PC-3 (cell line): ENCODE results near the gene HOXD3. TPM values are rescaled to one million over a fixed set of nuclear protein-coding genes. Genes with fewer than 3 reads are reported as not detected.

ENCODE experiments used
- ATAC-seq: fragments of 200-7000 bp; cut with Tn5 transposase; 2 replicates; pipeline ENCODE4 v1.9.1; 2020; ENCODE audit warnings: mild to moderate bottlenecking, moderate library complexity
- BruUV-seq: library from RNA; stranded (reverse); fragments of 400-500 nt; replicated peaks from 2 replicates; lab custom pipeline; 2021; lab: Mats Ljungman, UMichigan
- CTCF ChIA-PET: fragments of 300-600 bp; sonication (Branson Sonifier 250); formaldehyde crosslinking; loops from one replicate; lab custom pipeline; 2022; ENCODE audit warnings: antibody characterized with exemption; lab: Charles Lee
- POLR2A ChIA-PET: fragments of 300-600 bp; sonication (Branson Sonifier 250); formaldehyde crosslinking; loops from one replicate; lab custom pipeline; 2022; ENCODE audit warnings: antibody characterized with exemption; ENCODE audit not compliant: unreplicated experiment; lab: Charles Lee
- DNase-seq: peaks from one replicate; pipeline ENCODE4 v3.0.0-alpha.2; 2015
- H2AFZ ChIP-seq: fragments of 300-600 bp; sonication (generic); 2 replicates; pipeline ENCODE4 v1.6.0; 2016; ENCODE audit warnings: antibody characterized with exemption, low read length
- H3F3A ChIP-seq: fragments of 300-600 bp; sonication (generic); one replicate; pipeline ENCODE4 v1.6.0; 2017; ENCODE audit warnings: antibody characterized with exemption, low read length, control low read depth, mild to moderate bottlenecking; ENCODE audit not compliant: unreplicated experiment
- H3K27ac ChIP-seq: fragments of 300-600 bp; sonication (generic); 2 replicates; pipeline ENCODE4 v1.5.1; 2016; ENCODE audit warnings: mild to moderate bottlenecking, low read length
- H3K27me3 ChIP-seq: fragments of 300-600 bp; sonication (generic); 2 replicates; pipeline ENCODE4 v1.6.1; 2016; ENCODE audit warnings: low read length, mixed read lengths
- H3K36me3 ChIP-seq: fragments of 300-600 bp; sonication (generic); 2 replicates; pipeline ENCODE4 v1.6.1; 2016; ENCODE audit warnings: low read depth, mixed run types, low read length, mixed read lengths
- H3K4me1 ChIP-seq: fragments of 300-600 bp; sonication (generic); 2 replicates; pipeline ENCODE4 v1.5.1; 2016; ENCODE audit warnings: low read length; ENCODE audit not compliant: insufficient read depth
- H3K4me2 ChIP-seq: fragments of 300-600 bp; sonication (generic); 2 replicates; pipeline ENCODE4 v1.6.0; 2016; ENCODE audit warnings: low read length
- H3K4me3 ChIP-seq: fragments of 300-600 bp; sonication (generic); 2 replicates; pipeline ENCODE4 v1.5.1; 2016; ENCODE audit warnings: mild to moderate bottlenecking, low read length, mixed read lengths
- H3K79me2 ChIP-seq: fragments of 300-600 bp; sonication (generic); 2 replicates; pipeline ENCODE4 v1.6.1; 2017; ENCODE audit warnings: low read length, mixed read lengths
- H3K9ac ChIP-seq: fragments of 300-600 bp; sonication (generic); 2 replicates; pipeline ENCODE4 v1.6.0; 2016; ENCODE audit warnings: mild to moderate bottlenecking, low read length
- H3K9me2 ChIP-seq: fragments of 300-600 bp; sonication (generic); replicated peaks from 2 replicates; pipeline ENCODE4 v1.6.1; 2016; ENCODE audit warnings: mixed run types, low read length, mixed read lengths
- H3K9me3 ChIP-seq: fragments of 300-600 bp; sonication (generic); 2 replicates; pipeline ENCODE4 v1.6.1; 2016; ENCODE audit warnings: low read length, mixed read lengths
- H4K20me1 ChIP-seq: fragments of 300-600 bp; sonication (generic); 2 replicates; pipeline ENCODE4 v1.6.1; 2016; ENCODE audit warnings: low read length, mixed read lengths
- EZH2 ChIP-seq: fragments of 300-600 bp; sonication (generic); IDR thresholded peaks from one replicate; pipeline ENCODE4 v1.6.1; 2017; ENCODE audit warnings: antibody characterized with exemption, mild to moderate bottlenecking, low read length; ENCODE audit not compliant: unreplicated experiment
- EZH2phosphoT487 ChIP-seq: fragments of 300-600 bp; sonication (generic); IDR thresholded peaks from 2 replicates; pipeline ENCODE4 v1.6.1; 2018; ENCODE audit warnings: mild to moderate bottlenecking, antibody characterized with exemption, low read length, borderline replicate concordance
- intact Hi-C: fragments of 100-400 bp; cut with micrococcal nuclease; formaldehyde crosslinking; loops from 2 replicates; pipeline ENCODE4 v1.9.0; 2023
- total RNA-seq: library from RNA; depleted of rRNA; stranded (reverse); fragments of >200 nt; gene quantifications from 2 replicates; pipeline ENCODE4 v1.2.3, GENCODE V29; 2014
- TF ChIP-seq, protein P1 (sequence below): fragments of 300-600 bp; sonication (generic); conservative IDR thresholded peaks from 2 replicates; pipeline ENCODE4 v1.5.1; 2017; ENCODE audit warnings: antibody characterized with exemption, low read depth, mild to moderate bottlenecking, low read length

HOXD3 gene
- total RNA-seq, 1 experiment from 2014 or later, result 4.4 TPM

DNA sequence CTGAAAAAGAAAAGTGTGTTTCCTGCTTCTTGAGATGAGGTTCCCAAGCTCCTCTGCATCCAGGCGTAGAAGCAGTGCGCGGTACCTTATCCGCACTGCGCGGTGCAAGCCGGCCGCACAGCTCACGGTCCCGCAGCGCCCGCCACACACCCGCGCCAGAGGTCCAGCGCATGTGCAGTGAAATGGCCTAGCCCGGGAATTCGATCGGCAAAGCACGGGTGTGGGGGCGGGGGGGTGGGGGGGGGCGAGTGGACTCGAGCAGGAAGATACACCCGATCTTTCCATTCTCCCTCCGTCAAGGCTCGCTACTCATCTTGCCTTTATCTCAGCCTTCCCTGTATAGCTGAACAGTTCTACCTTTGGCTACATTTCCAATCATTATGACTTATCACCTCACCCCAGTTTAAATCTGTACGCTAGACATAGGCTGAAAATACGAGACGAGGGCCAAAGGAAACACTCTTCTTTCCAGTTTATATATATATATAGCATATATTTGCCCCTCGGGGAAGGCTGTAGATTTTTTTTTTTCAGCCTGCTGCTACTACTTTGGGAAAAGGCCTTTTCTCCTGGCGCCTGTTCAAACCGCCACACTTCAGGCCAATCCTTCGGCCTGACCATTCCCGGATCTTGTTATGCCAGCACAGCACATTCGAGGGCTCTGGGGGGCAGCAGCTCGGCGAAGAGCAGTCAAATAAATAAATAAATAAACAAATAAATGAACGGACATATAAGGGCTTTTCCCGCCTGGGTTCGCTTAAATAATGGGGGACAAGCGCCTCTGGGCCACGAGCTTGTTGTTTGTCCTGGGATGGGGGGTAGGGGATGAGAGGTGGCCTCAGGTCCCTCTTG lies 17.2 kb upstream of the HOXD3 start:
- DNase-seq, result no peak
- ChIA-PET CTCF (interaction anchor here (0.6 to 2.1 kb wide), 12 partner anchors 192 to 1584 kb away, joined by 3 to 52 read pairs (median 9); no protein-coding TSS in a partner anchor), POLR2A (interaction anchor here (0.6 kb wide), 1 partner anchor 308 kb away, joined by 13 read pairs; no protein-coding TSS in a partner anchor)
- no peak for TF ChIP-seq EZH2phosphoT487
- no peak for TF ChIP-seq EZH2
- TF ChIP-seq, protein P1, sequence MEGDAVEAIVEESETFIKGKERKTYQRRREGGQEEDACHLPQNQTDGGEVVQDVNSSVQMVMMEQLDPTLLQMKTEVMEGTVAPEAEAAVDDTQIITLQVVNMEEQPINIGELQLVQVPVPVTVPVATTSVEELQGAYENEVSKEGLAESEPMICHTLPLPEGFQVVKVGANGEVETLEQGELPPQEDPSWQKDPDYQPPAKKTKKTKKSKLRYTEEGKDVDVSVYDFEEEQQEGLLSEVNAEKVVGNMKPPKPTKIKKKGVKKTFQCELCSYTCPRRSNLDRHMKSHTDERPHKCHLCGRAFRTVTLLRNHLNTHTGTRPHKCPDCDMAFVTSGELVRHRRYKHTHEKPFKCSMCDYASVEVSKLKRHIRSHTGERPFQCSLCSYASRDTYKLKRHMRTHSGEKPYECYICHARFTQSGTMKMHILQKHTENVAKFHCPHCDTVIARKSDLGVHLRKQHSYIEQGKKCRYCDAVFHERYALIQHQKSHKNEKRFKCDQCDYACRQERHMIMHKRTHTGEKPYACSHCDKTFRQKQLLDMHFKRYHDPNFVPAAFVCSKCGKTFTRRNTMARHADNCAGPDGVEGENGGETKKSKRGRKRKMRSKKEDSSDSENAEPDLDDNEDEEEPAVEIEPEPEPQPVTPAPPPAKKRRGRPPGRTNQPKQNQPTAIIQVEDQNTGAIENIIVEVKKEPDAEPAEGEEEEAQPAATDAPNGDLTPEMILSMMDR, result no peak
- Histone ChIP-seq H3K4me3 (peak overlapping the region; percentile 75), H3K79me2 (peaks cover 21% of the 10 kb centered on the region), H2AFZ (peak overlapping the region; percentile 74; the same call in 1 of the 2 replicates), H4K20me1 (no peaks in the 10 kb centered on the region), H3K36me3 (no peaks in the 10 kb centered on the region), H3K27ac (no peak overlapping the region), H3K4me1 (peaks cover 17% of the 10 kb centered on the region), H3K27me3 (no peaks in the 10 kb centered on the region), H3F3A (no peaks in the 10 kb centered on the region), H3K4me2 (peak overlapping the region; percentile 84), H3K9me2 (no peaks in the 10 kb centered on the region), H3K9me3 (no peaks in the 10 kb centered on the region), H3K9ac (peak overlapping the region; percentile 69; the same call in 1 of the 2 replicates)
- ATAC-seq, result no peak
- intact Hi-C loops, result loop anchor here (1.0 to 5.0 kb wide), 5 partner anchors 187 to 512 kb away; no protein-coding TSS in a partner anchor
- no TSS peak for BruUV-seq

DNA sequence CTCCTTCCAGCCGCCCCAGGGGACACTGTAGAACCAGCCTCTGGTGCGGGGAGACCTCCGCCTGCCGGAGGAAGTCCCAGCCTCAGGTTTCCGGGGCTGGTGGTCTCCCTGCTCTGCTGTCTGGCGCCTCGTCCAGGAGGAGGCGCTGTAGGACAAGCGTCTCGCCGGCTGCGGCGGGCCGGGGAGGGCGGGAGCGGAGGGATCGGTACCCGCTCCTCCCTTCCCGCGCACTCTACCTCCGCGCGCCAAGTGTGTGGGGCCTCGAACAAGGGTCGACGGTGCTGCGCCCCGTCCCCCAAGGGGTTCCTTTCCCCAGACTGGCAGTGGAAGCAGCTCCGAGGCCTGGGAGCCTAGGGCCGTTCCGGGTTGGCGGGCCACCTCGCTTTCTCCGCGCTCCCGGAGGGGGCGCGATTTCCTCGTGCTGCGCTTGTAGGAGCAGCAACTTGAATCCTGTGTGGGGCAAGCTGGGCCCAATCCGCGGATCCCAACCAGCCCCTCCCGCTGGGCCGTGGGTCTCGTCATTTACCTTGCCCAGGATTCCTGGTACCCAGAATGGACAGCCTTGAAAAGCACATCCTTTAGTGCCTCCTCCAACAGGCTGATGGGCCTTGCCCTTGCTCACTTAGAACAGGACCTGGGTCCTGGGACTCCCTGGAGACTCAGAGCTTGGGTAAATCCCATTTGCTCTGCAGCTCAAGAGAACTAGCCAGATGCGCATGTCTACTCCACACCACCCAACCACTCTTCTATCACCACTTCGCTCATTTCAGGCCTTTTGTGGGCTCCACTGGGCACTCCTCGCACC lies 16.4 kb upstream of the HOXD3 start:
- ChIA-PET POLR2A (interaction anchor here (0.6 kb wide), 1 partner anchor 307 kb away, joined by 13 read pairs; no protein-coding TSS in a partner anchor), CTCF (interaction anchor here (0.6 to 2.1 kb wide), 15 partner anchors 40 to 1583 kb away, joined by 3 to 52 read pairs (median 6); no protein-coding TSS in a partner anchor)
- peaks cover 21% of the 10 kb centered on the region for H3K79me2 ChIP-seq
- peak overlapping the region; percentile 75 for H3K4me3 ChIP-seq
- peak overlapping the region; percentile 69 for H3K9ac ChIP-seq
- H3K36me3 ChIP-seq, result no peaks in the 10 kb centered on the region
- TF ChIP-seq, protein P1, result peak; percentile 94
- no peak for TF ChIP-seq EZH2
- DNase-seq (peak; percentile 85), ATAC-seq (peak; percentile 68)
- H3K9me3 ChIP-seq, result no peaks in the 10 kb centered on the region
- peak overlapping the region; percentile 84 for H3K4me2 ChIP-seq
- H4K20me1 ChIP-seq, result no peaks in the 10 kb centered on the region
- H3K9me2 ChIP-seq, result no peaks in the 10 kb centered on the region
- intact Hi-C loops, result loop anchor here (1.0 to 5.0 kb wide), 5 partner anchors 187 to 512 kb away; no protein-coding TSS in a partner anchor
- H3F3A ChIP-seq, result no peaks in the 10 kb centered on the region
- H3K27ac ChIP-seq, result no peak overlapping the region
- H3K27me3 ChIP-seq, result no peaks in the 10 kb centered on the region
- H3K4me1 ChIP-seq, result peaks cover 9% of the 10 kb centered on the region
- no TSS peak for BruUV-seq
- peak overlapping the region; percentile 74 for H2AFZ ChIP-seq
